CD1c-positive myeloid dendritic cell (primary cell): ENCODE data around the gene EFCAB6.

Experiments
- DNase-seq: peaks from one replicate; pipeline ENCODE4 v3.0.0-alpha.2; 2016; ENCODE audit errors: extremely low spot score

Gene EFCAB6

GRCh38 chr22:43580271-43580750 lies 231.8 kb downstream of the EFCAB6 start:
- DNase-seq = no peak

- DNase-seq = no peak
Measured at GRCh38 chr22:43574738-43575137, 237.4 kb downstream of the EFCAB6 start.

GRCh38 chr22:43572710-43573109 lies 239.4 kb downstream of the EFCAB6 start:
- no peak for DNase-seq

GRCh38 chr22:43571181-43571580 lies 240.9 kb downstream of the EFCAB6 start:
- no peak for DNase-seq

GRCh38 chr22:43570531-43571165 lies 241.5 kb downstream of the EFCAB6 start:
- peak; percentile 1 for DNase-seq

GRCh38 chr22:43569111-43569510 lies 243.0 kb downstream of the EFCAB6 start:
- DNase-seq = no peak

- DNase-seq = no peak
Measured at GRCh38 chr22:43567691-43568324, 244.3 kb downstream of the EFCAB6 start.

GRCh38 chr22:43566561-43567332 lies 245.4 kb downstream of the EFCAB6 start:
- DNase-seq = no peak

GRCh38 chr22:43566021-43566420 lies 246.1 kb downstream of the EFCAB6 start:
- no peak for DNase-seq

GRCh38 chr22:43564859-43565258 lies 247.2 kb downstream of the EFCAB6 start:
- no peak for DNase-seq

GRCh38 chr22:43563571-43563970 lies 248.5 kb downstream of the EFCAB6 start:
- DNase-seq = no peak

- DNase-seq = no peak
Measured at GRCh38 chr22:43562843-43563242, 249.3 kb downstream of the EFCAB6 start.

GRCh38 chr22:43561415-43562178 lies 250.5 kb downstream of the EFCAB6 start:
- no peak for DNase-seq

- DNase-seq = no peak
Measured at GRCh38 chr22:43560651-43561050, 251.5 kb downstream of the EFCAB6 start.

GRCh38 chr22:43555561-43556515 lies 256.3 kb downstream of the EFCAB6 start:
- DNase-seq = no peak

- no peak for DNase-seq
Measured at GRCh38 chr22:43554694-43555365, 257.3 kb downstream of the EFCAB6 start.

GRCh38 chr22:43554259-43554636 lies 257.9 kb downstream of the EFCAB6 start:
- DNase-seq = no peak

- DNase-seq = no peak
Measured at GRCh38 chr22:43553451-43554258, 258.4 kb downstream of the EFCAB6 start.

GRCh38 chr22:43550672-43551071 lies 261.4 kb downstream of the EFCAB6 start:
- no peak for DNase-seq
